ENCODE data around the gene NIPSNAP3A. TPM values are rescaled to one million over a fixed set of nuclear protein-coding genes. Genes with fewer than 3 reads are reported as not detected.
"Not testable (repeated sequence)": the region's sequence is repeated elsewhere in the genome, so short reads cannot be mapped to it uniquely, and the experiment has no call there.

NIPSNAP3A gene
- polyA plus RNA-seq (2013, experiment 1 of 2) = 6.6 TPM
- 7.1 TPM for polyA plus RNA-seq (2013, experiment 2 of 2)

GRCh38 chr9:104747565-104748358 lies at the start of gene NIPSNAP3A:
Gene NIPSNAP3A (plus strand): TSS chr9:104747683. CDS start chr9:104747793, 110 bp downstream.
- H3K27ac ChIP-seq (ENCODE audit: low read depth, low read length) = peak within 1 kb of the TSS; percentile 69
- DNase-seq = peak; percentile 82
- no CpG with 5 or more reads among the region's 71 CpGs for WGBS (ENCODE audit: extremely low coverage, insufficient coverage, low lambda C conversion rate)

GRCh38 chr9:104700306-104700705 lies 47.2 kb upstream of the NIPSNAP3A start:
- Histone ChIP-seq H3K4me3 (ENCODE audit: low read length) (no peak overlapping the region), H2BK5ac (ENCODE audit: low read length) (no peak overlapping the region), H3K27me3 (ENCODE audit: insufficient read depth, low read length, poor library complexity) (no peaks in the 10 kb centered on the region), H3K4me2 (ENCODE audit: low read length) (no peak overlapping the region), H3K4ac (ENCODE audit: low read depth, low read length) (no peak overlapping the region), H4K5ac (ENCODE audit: low read length) (no peak overlapping the region), H2BK120ac (ENCODE audit: low read depth, low read length) (no peak overlapping the region), H3K79me2 (ENCODE audit: control insufficient read depth, insufficient read depth, low read length) (no peaks in the 10 kb centered on the region), H3K4me1 (ENCODE audit: control insufficient read depth, low read depth, low read length) (no peaks in the 10 kb centered on the region), H4K8ac (ENCODE audit: low read depth, low read length) (no peak overlapping the region), H2BK15ac (replicated peaks; ENCODE audit: low read depth) (no peak overlapping the region), H3K56ac (ENCODE audit: low read length) (no peak overlapping the region), H3K79me1 (ENCODE audit: low read length) (no peaks in the 10 kb centered on the region), H2AK5ac (ENCODE audit: low read length) (no peak overlapping the region), H3K27ac (ENCODE audit: low read depth, low read length) (no peak overlapping the region), H3K23ac (ENCODE audit: low read length) (no peak overlapping the region), H3K18ac (ENCODE audit: low read length) (no peak overlapping the region), H3K36me3 (ENCODE audit: control insufficient read depth, insufficient read depth, low read length) (no peaks in the 10 kb centered on the region), H3K9ac (ENCODE audit: low read length) (no peak overlapping the region)
- DNase-seq = no peak
- WGBS (ENCODE audit: extremely low coverage, insufficient coverage, low lambda C conversion rate) = no CpG with 5 or more reads among the region's 3 CpGs

More at GRCh38 chr9:104747565-104748358, at the start of gene NIPSNAP3A:
- H2BK15ac ChIP-seq (replicated peaks; ENCODE audit: low read depth) = peak within 1 kb of the TSS; percentile 41
- peak within 1 kb of the TSS; percentile 82 for H3K9ac ChIP-seq (ENCODE audit: low read length)
- no peak within 1 kb of the TSS for H4K8ac ChIP-seq (ENCODE audit: low read depth, low read length)
- no peak within 1 kb of the TSS for H2AK5ac ChIP-seq (ENCODE audit: low read length)
- H3K4me1 ChIP-seq (ENCODE audit: control insufficient read depth, low read depth, low read length) = no peaks in the 10 kb centered on the region
- no peaks in the 10 kb centered on the region for H3K79me1 ChIP-seq (ENCODE audit: low read length)
- no peaks in the 10 kb centered on the region for H3K36me3 ChIP-seq (ENCODE audit: control insufficient read depth, insufficient read depth, low read length)
- peak within 1 kb of the TSS; percentile 82 for H3K18ac ChIP-seq (ENCODE audit: low read length)
- no peak within 1 kb of the TSS for H4K5ac ChIP-seq (ENCODE audit: low read length)
- H3K4ac ChIP-seq (ENCODE audit: low read depth, low read length) = peak within 1 kb of the TSS; percentile 97
- H2BK120ac ChIP-seq (ENCODE audit: low read depth, low read length) = no peak within 1 kb of the TSS
- H3K4me3 ChIP-seq (ENCODE audit: low read length) = peak within 1 kb of the TSS; percentile 66
- H3K4me2 ChIP-seq (ENCODE audit: low read length) = peak within 1 kb of the TSS; percentile 89
- H3K23ac ChIP-seq (ENCODE audit: low read length) = peak within 1 kb of the TSS; percentile 92
- no peaks in the 10 kb centered on the region for H3K79me2 ChIP-seq (ENCODE audit: control insufficient read depth, insufficient read depth, low read length)
- peak within 1 kb of the TSS; percentile 88 for H3K56ac ChIP-seq (ENCODE audit: low read length)
- no peaks in the 10 kb centered on the region for H3K27me3 ChIP-seq (ENCODE audit: insufficient read depth, low read length, poor library complexity)
- peak within 1 kb of the TSS; percentile 26 for H2BK5ac ChIP-seq (ENCODE audit: low read length)

- H3K4ac ChIP-seq (ENCODE audit: low read depth, low read length); H2BK15ac ChIP-seq (replicated peaks; ENCODE audit: low read depth); H3K27ac ChIP-seq (ENCODE audit: low read depth, low read length); H3K4me2 ChIP-seq (ENCODE audit: low read length); H3K4me1 ChIP-seq (ENCODE audit: control insufficient read depth, low read depth, low read length); H2BK120ac ChIP-seq (ENCODE audit: low read depth, low read length); H3K79me1 ChIP-seq (ENCODE audit: low read length); H3K23ac ChIP-seq (ENCODE audit: low read length); H3K18ac ChIP-seq (ENCODE audit: low read length); H3K27me3 ChIP-seq (ENCODE audit: insufficient read depth, low read length, poor library complexity); H3K56ac ChIP-seq (ENCODE audit: low read length); H4K5ac ChIP-seq (ENCODE audit: low read length); H3K79me2 ChIP-seq (ENCODE audit: control insufficient read depth, insufficient read depth, low read length); H3K9ac ChIP-seq (ENCODE audit: low read length); H3K4me3 ChIP-seq (ENCODE audit: low read length); H4K8ac ChIP-seq (ENCODE audit: low read depth, low read length); H3K36me3 ChIP-seq (ENCODE audit: control insufficient read depth, insufficient read depth, low read length); H2BK5ac ChIP-seq (ENCODE audit: low read length); H2AK5ac ChIP-seq (ENCODE audit: low read length); DNase-seq: not testable (repeated sequence)
- no CpG with 5 or more reads among the region's 1 CpG for WGBS (ENCODE audit: extremely low coverage, insufficient coverage, low lambda C conversion rate)
Measured at GRCh38 chr9:104708737-104709136, 38.7 kb upstream of the NIPSNAP3A start.

- H3K56ac ChIP-seq (ENCODE audit: low read length) = no peak overlapping the region
- no peaks in the 10 kb centered on the region for H3K79me2 ChIP-seq (ENCODE audit: control insufficient read depth, insufficient read depth, low read length)
- no peak overlapping the region for H3K18ac ChIP-seq (ENCODE audit: low read length)
- no peak overlapping the region for H2AK5ac ChIP-seq (ENCODE audit: low read length)
- no peak overlapping the region for H3K9ac ChIP-seq (ENCODE audit: low read length)
- no peaks in the 10 kb centered on the region for H3K36me3 ChIP-seq (ENCODE audit: control insufficient read depth, insufficient read depth, low read length)
- no peak overlapping the region for H4K5ac ChIP-seq (ENCODE audit: low read length)
- no peak overlapping the region for H3K4me3 ChIP-seq (ENCODE audit: low read length)
- H3K27ac ChIP-seq (ENCODE audit: low read depth, low read length) = no peak overlapping the region
- H3K4ac ChIP-seq (ENCODE audit: low read depth, low read length) = no peak overlapping the region
- no peak for DNase-seq
- H4K8ac ChIP-seq (ENCODE audit: low read depth, low read length) = no peak overlapping the region
- H2BK5ac ChIP-seq (ENCODE audit: low read length) = no peak overlapping the region
- WGBS (ENCODE audit: extremely low coverage, insufficient coverage, low lambda C conversion rate) = no CpG with 5 or more reads among the region's 4 CpGs
- H3K4me1 ChIP-seq (ENCODE audit: control insufficient read depth, low read depth, low read length) = no peaks in the 10 kb centered on the region
- H3K4me2 ChIP-seq (ENCODE audit: low read length) = no peak overlapping the region
- no peaks in the 10 kb centered on the region for H3K79me1 ChIP-seq (ENCODE audit: low read length)
- no peak overlapping the region for H2BK15ac ChIP-seq (replicated peaks; ENCODE audit: low read depth)
- no peak overlapping the region for H2BK120ac ChIP-seq (ENCODE audit: low read depth, low read length)
- no peak overlapping the region for H3K23ac ChIP-seq (ENCODE audit: low read length)
- no peaks in the 10 kb centered on the region for H3K27me3 ChIP-seq (ENCODE audit: insufficient read depth, low read length, poor library complexity)
Measured at GRCh38 chr9:104711604-104712003, 35.9 kb upstream of the NIPSNAP3A start.

- H2AK5ac ChIP-seq (ENCODE audit: low read length) = no peak overlapping the region
- H3K79me1 ChIP-seq (ENCODE audit: low read length) = no peaks in the 10 kb centered on the region
- no CpG with 5 or more reads among the region's 5 CpGs for WGBS (ENCODE audit: extremely low coverage, insufficient coverage, low lambda C conversion rate)
- H2BK15ac ChIP-seq (replicated peaks; ENCODE audit: low read depth) = no peak overlapping the region
- no peaks in the 10 kb centered on the region for H3K4me1 ChIP-seq (ENCODE audit: control insufficient read depth, low read depth, low read length)
- H3K23ac ChIP-seq (ENCODE audit: low read length) = no peak overlapping the region
- no peak overlapping the region for H3K4me3 ChIP-seq (ENCODE audit: low read length)
- H2BK5ac ChIP-seq (ENCODE audit: low read length) = no peak overlapping the region
- no peak overlapping the region for H3K4ac ChIP-seq (ENCODE audit: low read depth, low read length)
- H3K56ac ChIP-seq (ENCODE audit: low read length) = no peak overlapping the region
- H2BK120ac ChIP-seq (ENCODE audit: low read depth, low read length) = no peak overlapping the region
- no peak for DNase-seq
- no peak overlapping the region for H3K27ac ChIP-seq (ENCODE audit: low read depth, low read length)
- H4K5ac ChIP-seq (ENCODE audit: low read length) = no peak overlapping the region
- no peak overlapping the region for H3K4me2 ChIP-seq (ENCODE audit: low read length)
- no peaks in the 10 kb centered on the region for H3K79me2 ChIP-seq (ENCODE audit: control insufficient read depth, insufficient read depth, low read length)
- H3K27me3 ChIP-seq (ENCODE audit: insufficient read depth, low read length, poor library complexity) = no peaks in the 10 kb centered on the region
- no peaks in the 10 kb centered on the region for H3K36me3 ChIP-seq (ENCODE audit: control insufficient read depth, insufficient read depth, low read length)
- no peak overlapping the region for H4K8ac ChIP-seq (ENCODE audit: low read depth, low read length)
- no peak overlapping the region for H3K9ac ChIP-seq (ENCODE audit: low read length)
- H3K18ac ChIP-seq (ENCODE audit: low read length) = no peak overlapping the region
Measured at GRCh38 chr9:104725014-104725413, 22.5 kb upstream of the NIPSNAP3A start.
